Lower leg skin (tissue), 4 donors: ENCODE data around the gene IFNA8. TPM values are rescaled to one million over a fixed set of nuclear protein-coding genes. Genes with fewer than 3 reads are reported as not detected.

Experiments used
- DNase-seq, 2 donors: peaks; one replicate each; pipeline ENCODE4 v3.0.0-alpha.2; 2019; ENCODE audit warnings: low spot score in 2 of 2
- H3K4me3 ChIP-seq: fragments of 200-600 bp; sonication (generic); 2 replicates; pipeline ENCODE4 v1.5.1; 2017; ENCODE audit warnings: mild to moderate bottlenecking, low read depth; ENCODE audit not compliant: poor library complexity, severe bottlenecking
- CTCF ChIP-seq, 3 donors: fragments of 450-650 bp; IDR thresholded peaks; one replicate each; pipeline ENCODE4 v1.5.1; 2016; ENCODE audit warnings: antibody characterized with exemption in 3 of 3, mild to moderate bottlenecking in 3 of 3, moderate library complexity in 2 of 3
- POLR2A ChIP-seq, 2 donors: fragments of 450-650 bp; IDR thresholded peaks; one replicate each; pipeline ENCODE4 v1.6.1; 2016 to 2017; ENCODE audit warnings: antibody characterized with exemption in 2 of 2, mild to moderate bottlenecking in 1 of 2, moderate library complexity in 1 of 2
- WGBS, 2 donors: methylation state at CpG; one replicate each; pipeline ENCODE4 v1.1.5; 2018; 5-methylcytosine and 5-hydroxymethylcytosine counted together
- intact Hi-C: fragments of 100-400 bp; cut with DNase I; formaldehyde crosslinking; loops from one replicate; pipeline ENCODE4 v1.15.0; 2023; ENCODE audit warnings: low total_unique reads
- total RNA-seq, 4 donors: library from RNA; depleted of rRNA; stranded (reverse); fragments of >200 nt; gene quantifications; one replicate each; pipeline ENCODE4 v1.1.0, GENCODE V29; 2016

The IFNA8 gene
- total RNA-seq, 4 donors from 2014 or later, result not detected

- TF ChIP-seq POLR2A (IDR thresholded peaks at IDR 0.05), result no peak
- TF ChIP-seq CTCF (IDR thresholded peaks at IDR 0.05), result no peak
- intact Hi-C loops, result no loop called here
- WGBS, 2 donors, result 65 to 78% methylated on average over 5 of the region's 5 CpGs
- no peak overlapping the region for H3K4me3 ChIP-seq
- no peak for DNase-seq
These were observed 4.7 kb downstream of the IFNA8 start for GRCh38 chr9:21413624-21414023.

DNA sequence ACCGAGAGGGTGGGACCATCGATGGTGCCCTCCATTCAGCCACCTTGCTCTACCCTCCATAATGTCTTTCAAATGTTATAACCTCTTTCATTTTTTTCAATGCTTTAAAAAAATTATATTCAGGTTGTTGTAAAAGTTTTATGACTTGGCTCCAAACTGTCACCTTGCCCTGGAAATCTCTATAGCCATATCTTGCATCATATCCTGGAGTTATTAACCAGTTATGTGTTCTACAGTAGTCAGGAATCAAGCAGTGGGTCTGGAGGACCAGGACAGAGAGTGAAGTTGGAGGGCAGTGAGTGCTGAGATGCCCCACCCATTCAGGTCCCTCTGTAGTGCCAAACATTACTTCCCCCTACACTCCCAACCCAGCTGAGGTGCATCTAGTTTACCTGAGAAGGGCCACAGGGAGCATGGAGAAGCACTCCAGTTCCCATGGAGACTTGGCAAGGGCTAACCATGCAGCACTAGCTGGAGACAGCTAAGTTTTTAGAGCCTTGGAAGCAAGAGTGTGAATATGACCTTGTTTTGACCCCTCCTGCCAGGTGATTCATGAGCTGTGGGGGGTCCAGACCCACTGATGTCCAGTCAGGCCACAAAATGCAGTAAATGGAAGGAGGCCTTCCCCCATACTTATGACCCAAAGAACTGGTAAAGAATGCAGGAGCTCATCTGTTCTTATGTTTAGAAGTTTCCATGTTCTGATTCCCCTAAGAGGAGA, 5.5 kb downstream of the IFNA8 start:
- intact Hi-C loops, result no loop called here

DNA sequence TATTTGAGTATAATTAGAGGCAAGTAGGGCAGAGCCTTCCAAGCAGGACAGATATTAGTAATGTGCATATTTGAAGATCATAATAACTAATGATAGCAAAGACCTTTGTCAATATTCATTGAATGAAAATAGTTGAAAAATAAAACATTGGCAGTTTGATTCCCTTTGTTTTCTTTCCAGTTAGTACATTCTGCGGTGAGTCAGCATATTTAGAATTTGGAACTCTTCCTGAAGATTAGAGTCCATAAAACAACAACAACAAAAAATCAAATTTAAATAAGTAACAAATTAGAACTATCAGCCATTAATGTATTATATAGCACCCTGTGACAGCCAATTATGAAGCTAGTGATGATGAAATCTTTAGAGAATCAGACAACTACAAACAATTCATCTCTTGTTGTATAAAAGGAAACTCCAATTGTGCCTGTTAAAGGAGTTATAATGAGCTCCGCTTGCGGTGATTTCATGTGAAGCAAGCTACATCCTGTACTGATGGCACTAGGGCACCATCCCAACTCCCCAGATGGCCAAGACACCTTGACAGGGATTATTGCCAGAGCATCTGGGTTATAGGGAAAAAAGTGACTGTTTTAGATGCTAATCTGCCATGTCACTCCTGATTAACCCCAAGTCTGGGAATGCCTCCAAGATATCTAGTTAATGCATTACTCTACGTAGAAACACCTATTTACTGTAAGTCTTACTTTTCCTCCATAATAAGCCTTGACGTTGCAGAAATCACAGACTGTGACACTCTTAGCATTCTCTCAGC, 6.8 kb downstream of the IFNA8 start:
- intact Hi-C loops, result no loop called here
- DNase-seq, result no peak
- TF ChIP-seq CTCF (IDR thresholded peaks at IDR 0.05) (no peak), POLR2A (IDR thresholded peaks at IDR 0.05) (no peak)
- 43 to 51% methylated on average over 5 of the region's 5 CpGs for WGBS, 2 donors
- H3K4me3 ChIP-seq, result no peak overlapping the region

More for the DNA sequence above, 5.5 kb downstream of the IFNA8 start:
- DNase-seq, result no peak
- WGBS, 2 donors, result 96 to 100% methylated on average over 2 of the region's 2 CpGs
- TF ChIP-seq CTCF (IDR thresholded peaks at IDR 0.05), result no peak
- no peak for TF ChIP-seq POLR2A (IDR thresholded peaks at IDR 0.05)
- no peak overlapping the region for H3K4me3 ChIP-seq

- intact Hi-C loops, result no loop called here
- DNase-seq, result no peak
- 79 to 89% methylated on average over 1 of the region's 1 CpG for WGBS, 2 donors
- H3K4me3 ChIP-seq, result no peak overlapping the region
- TF ChIP-seq POLR2A (IDR thresholded peaks at IDR 0.05) (no peak), CTCF (IDR thresholded peaks at IDR 0.05) (no peak)
These were observed 19.3 kb downstream of the IFNA8 start for GRCh38 chr9:21428235-21428634.

DNA sequence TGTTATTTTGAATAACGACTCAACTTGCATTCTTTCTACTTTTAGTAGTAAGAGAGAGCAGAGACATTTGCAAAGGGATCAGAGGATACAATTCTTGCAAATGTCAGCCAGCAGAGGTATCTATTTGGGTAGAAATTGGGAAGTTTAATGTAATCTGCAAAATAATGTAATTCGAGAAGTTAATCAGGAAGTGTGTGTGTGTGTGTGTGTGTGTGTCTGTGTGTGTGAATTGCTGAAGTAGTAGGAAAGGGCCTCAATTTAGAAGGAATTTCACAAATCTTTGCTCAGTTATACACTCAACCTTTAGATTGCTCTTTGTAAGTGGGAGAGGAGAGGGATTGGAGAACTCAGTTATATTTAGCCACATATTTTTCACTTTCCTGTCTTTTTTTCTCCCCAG, 20.3 kb downstream of the IFNA8 start:
- TF ChIP-seq CTCF (IDR thresholded peaks at IDR 0.05), result no peak
- no peak for TF ChIP-seq POLR2A (IDR thresholded peaks at IDR 0.05)
- 56 to 63% methylated on average over 2 of the region's 2 CpGs for WGBS, 2 donors
- DNase-seq, result no peak
- intact Hi-C loops, result no loop called here
- H3K4me3 ChIP-seq, result no peak overlapping the region
